ENCODE measurements around the gene SYDE1. TPM values are rescaled to one million over a fixed set of nuclear protein-coding genes. Genes with fewer than 3 reads are reported as not detected.

Gene SYDE1
- total and polyA plus RNA-seq, 8 donors = 2.5 to 6.1 (median 3.8) TPM

DNA sequence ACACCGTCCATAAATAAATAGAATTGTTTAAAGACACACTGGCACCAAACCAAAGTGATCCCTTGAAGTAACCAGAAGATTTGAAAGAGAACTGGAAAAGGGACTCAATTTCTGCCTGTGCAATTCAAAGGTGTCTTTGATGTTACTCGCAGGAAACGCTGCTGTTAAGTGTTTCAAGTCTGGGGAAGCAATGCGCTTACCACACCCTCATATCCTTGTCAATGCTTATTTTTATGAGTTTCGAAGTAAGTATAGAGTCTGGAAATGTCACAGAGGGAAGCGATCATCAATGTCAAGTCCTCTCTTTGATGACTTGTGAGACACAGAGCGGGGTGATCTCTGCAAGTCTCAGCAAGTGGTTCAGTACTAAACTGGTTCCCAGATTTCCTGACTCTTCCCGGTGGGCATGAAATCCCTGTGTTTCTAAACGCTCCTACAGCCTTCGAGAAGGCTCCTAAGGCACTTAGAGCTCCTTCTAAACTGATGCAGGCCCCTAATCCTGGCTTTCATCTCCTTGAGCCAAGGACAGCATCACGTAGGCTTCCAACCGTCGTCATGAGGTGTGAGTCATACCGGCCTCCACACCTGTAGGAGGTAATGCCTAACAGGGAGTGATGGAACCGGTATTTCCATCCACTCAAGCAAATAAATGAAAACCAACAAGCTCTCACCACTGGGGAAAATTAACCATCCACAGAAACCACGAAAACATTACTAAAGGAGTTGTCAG lies 22.8 kb downstream of the SYDE1 start:
- H3K4me1 ChIP-seq = peaks cover 4 to 6% (median 4%) of the 10 kb centered on the region in 3 donors
- WGBS, 2 donors = 51 to 55% methylated on average over 16 of the region's 16 CpGs

DNA sequence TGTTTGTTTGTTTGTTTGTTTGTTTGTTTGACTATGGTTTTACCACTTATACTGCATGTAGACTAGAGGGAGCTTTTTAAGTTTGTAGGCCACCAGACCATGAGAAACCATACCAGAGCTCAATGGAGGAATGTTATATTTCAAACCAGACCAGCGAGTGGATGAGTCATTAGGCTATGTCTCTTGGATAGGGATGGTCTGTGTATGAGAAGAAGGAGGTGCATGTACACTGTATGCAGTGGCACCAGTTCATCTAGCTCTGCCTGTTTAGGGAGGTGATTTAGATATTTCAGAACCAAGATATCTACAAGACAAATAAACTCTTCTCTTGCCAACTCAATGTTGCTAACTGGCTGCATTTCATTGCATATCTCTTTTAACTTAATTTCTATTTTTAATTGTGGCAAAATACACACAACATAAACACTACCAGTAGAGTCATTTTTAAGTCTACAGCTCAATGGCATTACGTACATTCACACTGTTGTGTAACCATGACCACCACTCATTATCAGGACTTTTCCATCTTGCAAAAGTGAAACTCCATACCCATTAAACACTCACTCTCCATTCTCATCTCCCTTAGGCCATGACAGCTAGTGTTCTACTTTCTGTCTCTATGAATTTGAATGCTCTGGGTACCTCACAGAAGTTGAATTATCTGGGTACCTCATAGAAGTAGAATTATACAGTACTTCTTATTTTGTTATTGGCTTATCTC lies 29.2 kb downstream of the SYDE1 start:
- no peaks in the 10 kb centered on the region for H3K9me3 ChIP-seq
- FAIRE-seq = no peak

More for the DNA sequence above, 22.8 kb downstream of the SYDE1 start:
- Histone ChIP-seq H3K27me3 (no peaks in the 10 kb centered on the region), H3K4me3 (no peak overlapping the region), H3K27ac (no peak overlapping the region), H3K9me3 (no peaks in the 10 kb centered on the region), H3K36me3 (no peaks in the 10 kb centered on the region)
- no peak for DNase-seq
- no peak for ATAC-seq
- intact Hi-C loops (cut with DNase I) = no loop called here
- TF ChIP-seq, protein P1, sequence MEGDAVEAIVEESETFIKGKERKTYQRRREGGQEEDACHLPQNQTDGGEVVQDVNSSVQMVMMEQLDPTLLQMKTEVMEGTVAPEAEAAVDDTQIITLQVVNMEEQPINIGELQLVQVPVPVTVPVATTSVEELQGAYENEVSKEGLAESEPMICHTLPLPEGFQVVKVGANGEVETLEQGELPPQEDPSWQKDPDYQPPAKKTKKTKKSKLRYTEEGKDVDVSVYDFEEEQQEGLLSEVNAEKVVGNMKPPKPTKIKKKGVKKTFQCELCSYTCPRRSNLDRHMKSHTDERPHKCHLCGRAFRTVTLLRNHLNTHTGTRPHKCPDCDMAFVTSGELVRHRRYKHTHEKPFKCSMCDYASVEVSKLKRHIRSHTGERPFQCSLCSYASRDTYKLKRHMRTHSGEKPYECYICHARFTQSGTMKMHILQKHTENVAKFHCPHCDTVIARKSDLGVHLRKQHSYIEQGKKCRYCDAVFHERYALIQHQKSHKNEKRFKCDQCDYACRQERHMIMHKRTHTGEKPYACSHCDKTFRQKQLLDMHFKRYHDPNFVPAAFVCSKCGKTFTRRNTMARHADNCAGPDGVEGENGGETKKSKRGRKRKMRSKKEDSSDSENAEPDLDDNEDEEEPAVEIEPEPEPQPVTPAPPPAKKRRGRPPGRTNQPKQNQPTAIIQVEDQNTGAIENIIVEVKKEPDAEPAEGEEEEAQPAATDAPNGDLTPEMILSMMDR (IDR thresholded peaks at IDR 0.05) = no peak
- no peak for FAIRE-seq

DNA sequence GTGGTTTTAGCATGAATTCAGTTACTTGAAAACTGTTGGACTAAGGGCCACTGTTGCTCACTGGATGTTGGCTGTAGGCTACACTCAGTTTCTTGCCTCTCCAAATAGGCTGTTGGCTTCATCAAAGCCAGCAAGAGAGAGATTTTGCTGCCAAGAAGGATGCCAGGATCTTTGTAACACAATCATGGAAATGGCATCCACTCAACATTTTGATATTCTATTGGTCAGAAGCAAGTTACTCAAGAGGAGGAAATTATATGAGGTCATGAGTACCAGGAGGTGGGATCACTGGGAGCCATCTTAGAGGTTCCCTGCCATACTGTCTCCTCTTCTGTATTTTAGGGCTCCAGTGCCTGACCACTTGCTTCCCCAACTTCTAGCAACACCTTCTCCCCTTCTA lies 30.6 kb downstream of the SYDE1 start:
- TF ChIP-seq, protein P1 (IDR thresholded peaks at IDR 0.05) = no peak
- H3K4me1 ChIP-seq = no peaks in the 10 kb centered on the region
- H3K27me3 ChIP-seq = no peaks in the 10 kb centered on the region
- no peaks in the 10 kb centered on the region for H3K36me3 ChIP-seq
- no peaks in the 10 kb centered on the region for H3K9me3 ChIP-seq
- no peak overlapping the region for H3K27ac ChIP-seq
- no peak for ATAC-seq
- no peak for DNase-seq
- FAIRE-seq = no peak
- no peak overlapping the region for H3K4me3 ChIP-seq
- intact Hi-C loops (cut with DNase I) = no loop called here

More for the DNA sequence above, 29.2 kb downstream of the SYDE1 start:
- no peak for DNase-seq
- TF ChIP-seq, protein P1 (IDR thresholded peaks at IDR 0.05) = no peak
- no peak for ATAC-seq
- H3K36me3 ChIP-seq = no peaks in the 10 kb centered on the region
- no peak overlapping the region for H3K27ac ChIP-seq
- no peaks in the 10 kb centered on the region for H3K4me1 ChIP-seq
- H3K4me3 ChIP-seq = no peak overlapping the region
- H3K27me3 ChIP-seq = no peaks in the 10 kb centered on the region
- intact Hi-C loops (cut with DNase I) = no loop called here
- WGBS, 2 donors = 68 to 87% methylated on average over 2 of the region's 2 CpGs

DNA sequence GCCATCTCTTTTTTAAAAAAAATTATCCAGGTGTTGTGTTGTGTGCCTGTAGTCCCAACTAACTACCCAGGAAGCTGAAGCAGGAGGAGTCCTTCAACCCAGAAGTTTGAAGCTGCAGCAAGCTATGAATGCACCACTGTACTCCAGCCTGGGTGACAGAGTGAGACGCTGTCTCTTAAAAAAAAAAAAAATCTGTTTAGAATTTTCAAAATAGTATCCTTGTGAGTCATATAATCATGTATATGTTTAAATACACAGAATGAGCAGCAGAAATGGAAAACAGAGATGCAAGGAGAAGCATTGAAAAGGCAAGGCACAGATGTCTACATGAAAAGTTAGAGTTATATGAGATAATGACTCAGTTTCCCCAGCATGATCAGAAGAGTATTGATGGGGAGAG lies 31.2 kb downstream of the SYDE1 start:
- no peak for ATAC-seq

More for the DNA sequence above, 31.2 kb downstream of the SYDE1 start:
- 73 to 75% methylated on average over 1 of the region's 1 CpG for WGBS, 2 donors
- Histone ChIP-seq H3K36me3 (no peaks in the 10 kb centered on the region), H3K9me3 (no peaks in the 10 kb centered on the region), H3K4me1 (no peaks in the 10 kb centered on the region), H3K27ac (no peak overlapping the region), H3K27me3 (no peaks in the 10 kb centered on the region), H3K4me3 (no peak overlapping the region)
- no peak for FAIRE-seq
- no peak for DNase-seq
- TF ChIP-seq, protein P1 (IDR thresholded peaks at IDR 0.05) = no peak
- intact Hi-C loops (cut with DNase I) = no loop called here
